Measurements from ENCODE around the gene BAX. TPM values are rescaled to one million over a fixed set of nuclear protein-coding genes. Genes with fewer than 3 reads are reported as not detected.

Gene BAX
- total and polyA plus RNA-seq, 8 donors, result 20.3 to 48.1 (median 30.7) TPM

DNA sequence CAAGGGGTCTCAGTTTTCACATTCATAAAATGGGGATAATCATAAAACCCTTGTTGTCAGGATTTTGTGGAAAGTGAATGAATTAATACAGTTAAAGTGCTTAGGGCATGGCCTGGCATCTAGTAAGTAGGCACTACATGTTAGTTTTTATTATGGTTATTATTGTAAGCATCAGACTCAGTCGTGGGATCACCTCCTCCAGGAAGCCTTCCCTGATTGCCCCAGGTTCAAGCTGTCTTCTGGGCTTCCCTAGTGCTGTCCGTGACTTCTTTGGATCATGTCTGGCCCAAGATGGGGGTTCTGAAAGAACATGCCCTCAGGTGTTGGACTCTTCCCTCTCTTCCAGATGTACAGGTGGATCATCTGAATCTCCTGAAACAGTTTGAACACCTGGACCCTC lies 43.9 kb upstream of the BAX start:
- H3K36me3 ChIP-seq, result peaks cover 0 to 25% (median 16%) of the 10 kb centered on the region in 3 donors

DNA sequence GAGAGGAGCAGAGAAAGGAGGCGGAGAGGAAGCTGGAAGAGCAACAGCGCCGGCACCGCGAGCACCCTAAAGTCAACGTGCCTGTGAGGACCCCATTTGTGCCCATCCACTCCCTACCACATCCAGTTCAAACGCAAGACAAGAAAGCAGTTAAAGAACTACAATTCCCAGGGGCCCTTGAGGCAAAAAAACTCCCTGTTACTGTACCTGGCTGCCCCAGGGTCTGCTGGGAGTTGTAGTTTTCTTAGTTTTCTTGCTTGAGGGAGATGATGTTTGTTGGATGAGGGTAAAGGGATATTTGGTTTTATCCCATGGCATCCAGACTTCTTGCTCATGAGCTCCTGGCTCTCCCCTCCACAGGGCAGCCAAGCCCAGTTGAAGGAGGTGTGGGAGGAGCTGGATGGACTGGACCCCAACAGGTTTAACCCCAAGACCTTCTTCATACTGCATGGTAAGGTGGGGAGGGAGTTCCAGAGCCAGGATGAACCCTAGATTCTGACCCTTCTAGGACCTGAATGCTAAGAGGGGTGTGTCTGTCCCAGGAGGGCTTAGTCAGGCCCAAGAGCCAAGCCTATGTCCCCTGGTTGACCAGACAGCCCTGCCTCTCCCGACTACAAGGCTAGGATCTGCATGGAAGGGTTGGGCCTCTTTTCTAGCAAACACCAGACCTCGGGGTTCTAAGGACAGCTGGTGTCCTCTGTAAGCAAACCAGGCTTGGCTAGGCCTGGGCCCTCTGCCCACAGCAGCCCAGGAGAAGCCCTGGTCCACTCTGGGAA lies 41.4 kb upstream of the BAX start:
- Histone ChIP-seq H3K27me3 (no peaks in the 10 kb centered on the region), H3K27ac (no peak overlapping the region), H3K9me3 (no peaks in the 10 kb centered on the region), H3K36me3 (peaks cover 0 to 25% (median 16%) of the 10 kb centered on the region in 3 donors), H3K4me3 (no peak overlapping the region), H3K4me1 (no peaks in the 10 kb centered on the region)
- no peak for FAIRE-seq
- intact Hi-C loops (cut with DNase I), result no loop called here
- TF ChIP-seq CTCF (IDR thresholded peaks at IDR 0.05), result no peak
- WGBS, 2 donors, result 88 to 92% methylated on average over 9 of the region's 9 CpGs
- DNase-seq, result no peak
- ATAC-seq, result peak in 2 of 4 donors; percentile 46 to 48

More for the DNA sequence above, 43.9 kb upstream of the BAX start:
- Histone ChIP-seq H3K4me3 (no peak overlapping the region), H3K4me1 (no peaks in the 10 kb centered on the region), H3K9me3 (no peaks in the 10 kb centered on the region), H3K27me3 (no peaks in the 10 kb centered on the region), H3K27ac (no peak overlapping the region)
- intact Hi-C loops (cut with DNase I), result no loop called here
- no peak for TF ChIP-seq CTCF (IDR thresholded peaks at IDR 0.05)
- DNase-seq, result no peak
- ATAC-seq, result no peak
- no peak for FAIRE-seq
- WGBS, 2 donors, result 85 to 97% methylated on average over 2 of the region's 2 CpGs

GRCh38 chr19:48914181-48914580 lies 40.5 kb upstream of the BAX start:
- ATAC-seq (no peak), FAIRE-seq (no peak), DNase-seq (no peak)
- H3K4me3 ChIP-seq, result no peak overlapping the region
- no peak for TF ChIP-seq CTCF (IDR thresholded peaks at IDR 0.05)
- H3K27me3 ChIP-seq, result no peaks in the 10 kb centered on the region
- 93 to 97% methylated on average over 8 of the region's 8 CpGs for WGBS, 2 donors
- H3K36me3 ChIP-seq, result peaks cover 3 to 24% (median 16%) of the 10 kb centered on the region in 3 donors
- H3K4me1 ChIP-seq, result no peaks in the 10 kb centered on the region
- H3K27ac ChIP-seq, result no peak overlapping the region
- H3K9me3 ChIP-seq, result no peaks in the 10 kb centered on the region
- intact Hi-C loops (cut with DNase I), result no loop called here

- WGBS, 2 donors, result 88 to 90% methylated on average over 8 of the region's 8 CpGs
- Histone ChIP-seq H3K27ac (no peak overlapping the region), H3K27me3 (no peaks in the 10 kb centered on the region), H3K4me1 (no peaks in the 10 kb centered on the region), H3K36me3 (peaks cover 3 to 12% (median 11%) of the 10 kb centered on the region in 3 donors), H3K9me3 (no peaks in the 10 kb centered on the region), H3K4me3 (no peak overlapping the region)
- no peak for DNase-seq
- FAIRE-seq, result no peak
- intact Hi-C loops (cut with DNase I), result no loop called here
- ATAC-seq, result peak in 3 of 4 donors; percentile 18 to 55 (median 20)
- TF ChIP-seq CTCF (IDR thresholded peaks at IDR 0.05), result no peak
These were observed 38.9 kb upstream of the BAX start for GRCh38 chr19:48915757-48916156.

GRCh38 chr19:48918071-48918470 lies 36.6 kb upstream of the BAX start:
- intact Hi-C loops (cut with DNase I), result no loop called here
- H3K9me3 ChIP-seq, result no peaks in the 10 kb centered on the region
- ATAC-seq (no peak), DNase-seq (no peak), FAIRE-seq (no peak)
- TF ChIP-seq CTCF (IDR thresholded peaks at IDR 0.05), result no peak
- WGBS, 2 donors, result 91% methylated on average over 6 of the region's 6 CpGs
- peaks cover 0 to 3% (median 3%) of the 10 kb centered on the region in 3 donors for H3K36me3 ChIP-seq
- H3K27ac ChIP-seq, result no peak overlapping the region
- H3K4me1 ChIP-seq, result no peaks in the 10 kb centered on the region
- H3K27me3 ChIP-seq, result no peaks in the 10 kb centered on the region
- H3K4me3 ChIP-seq, result no peak overlapping the region

Data from pancreas (tissue), 10 donors.